TTC549 (cell line): ENCODE measurements around the gene FAM89B.

Source experiments
- FAIRE-seq: peaks from 2 replicates; lab custom pipeline; 2012; peaks lifted over from hg19 to GRCh38; lab: Jason Lieb, UNC

Gene FAM89B

DNA sequence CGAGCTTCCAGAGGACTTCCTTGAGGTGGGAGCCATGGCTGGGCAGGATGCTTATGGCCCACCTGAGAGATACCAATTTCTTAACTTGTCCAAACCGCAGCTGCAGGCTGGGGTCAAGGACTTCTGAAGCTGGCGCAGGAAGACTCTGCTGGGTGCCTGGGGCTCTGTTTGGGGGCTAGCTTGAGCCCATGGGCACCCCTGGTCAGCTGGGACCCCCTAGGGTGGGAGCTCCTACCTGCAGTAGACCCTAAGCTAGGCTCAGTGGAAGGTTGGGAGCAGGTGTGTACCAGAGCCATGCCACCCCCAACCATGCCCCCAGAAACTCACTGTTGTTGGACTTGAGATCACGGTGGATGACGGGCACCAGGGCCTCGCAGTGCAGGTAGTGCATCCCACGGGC, 40.4 kb downstream of the FAM89B start:
- FAIRE-seq = no peak

GRCh38 chr11:65613091-65613928, 41.0 kb downstream of the FAM89B start:
- FAIRE-seq = no peak

DNA sequence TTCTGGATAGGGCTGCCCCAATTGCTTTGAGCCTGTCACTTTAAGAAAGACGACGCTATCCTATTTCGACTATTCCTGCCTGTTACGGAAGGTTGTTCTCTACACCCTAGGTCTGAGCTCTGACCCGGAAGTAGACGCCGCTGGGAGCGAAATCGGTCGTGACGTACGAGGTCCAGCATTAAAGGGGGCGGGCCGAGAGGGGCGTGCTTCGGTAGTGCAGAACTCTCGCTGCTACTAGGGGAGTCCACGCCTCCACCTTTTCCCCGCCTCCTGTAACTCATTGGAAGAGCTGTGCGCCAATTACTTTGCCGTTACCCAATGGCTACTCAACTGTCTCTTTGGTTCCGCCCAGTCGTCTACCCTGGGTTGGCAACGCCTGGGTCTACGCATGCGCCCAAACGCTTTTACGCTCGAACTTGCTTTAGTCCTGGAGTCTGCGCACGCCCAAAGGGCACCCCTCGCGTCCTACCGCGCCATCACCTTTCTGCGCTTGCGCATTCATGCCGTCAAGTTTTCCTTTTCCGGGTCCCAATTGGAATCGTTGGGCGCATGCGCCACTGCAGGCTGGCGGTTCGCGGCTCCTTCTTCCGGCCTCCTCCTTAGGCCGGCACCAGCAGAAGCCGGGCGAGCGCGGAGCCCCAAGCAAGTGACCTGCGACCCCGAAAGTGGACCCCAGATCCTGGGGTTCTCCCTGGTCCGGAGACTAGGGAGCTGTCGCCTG, 43.1 kb downstream of the FAM89B start, which contains the start of gene PCNX3:
Gene PCNX3, plus strand, starts transcription at position 548 of the 721 bp plus-strand sequence. CDS start 536 bp downstream, outside the sequence.
- peak; percentile 98 for FAIRE-seq

DNA sequence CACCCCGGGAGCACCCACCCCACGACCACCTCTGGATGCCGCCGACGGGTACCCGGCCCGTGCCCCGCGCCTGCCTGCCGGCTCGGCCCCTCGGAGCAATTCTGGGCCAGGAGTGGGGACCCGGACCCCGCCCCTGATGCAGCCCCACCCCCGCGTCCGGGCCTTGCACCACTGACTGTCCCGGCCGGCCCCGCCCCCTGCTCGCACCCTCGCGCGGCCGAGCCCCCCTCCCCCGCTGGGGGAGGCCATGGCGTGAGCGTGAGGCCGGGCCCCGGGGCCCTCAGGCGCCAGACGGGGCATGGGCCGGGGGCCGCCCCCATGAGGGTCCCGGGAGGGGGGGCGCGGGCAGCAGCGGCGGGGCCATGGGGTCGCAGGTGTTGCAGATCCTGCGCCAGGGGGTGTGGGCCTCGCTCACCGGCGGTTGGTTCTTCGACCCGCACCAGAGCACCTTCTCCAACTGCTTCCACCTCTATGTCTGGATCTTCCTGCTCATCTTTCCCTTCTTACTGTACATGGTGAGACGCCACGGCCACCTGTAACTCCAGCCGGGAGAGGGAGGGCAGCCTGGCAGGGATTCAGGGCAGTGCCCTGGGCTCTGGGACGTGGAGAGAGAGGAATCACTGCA, 43.7 kb downstream of the FAM89B start:
- FAIRE-seq = no peak

- FAIRE-seq = no peak
Observed at GRCh38 chr11:65616575-65617001, 44.2 kb downstream of the FAM89B start.

- no peak for FAIRE-seq
Observed at GRCh38 chr11:65617136-65617850, 45.0 kb downstream of the FAM89B start.

GRCh38 chr11:65617990-65618751, 45.8 kb downstream of the FAM89B start:
- FAIRE-seq = no peak

GRCh38 chr11:65618763-65619162, 46.4 kb downstream of the FAM89B start:
- no peak for FAIRE-seq

GRCh38 chr11:65619281-65619928, 47.1 kb downstream of the FAM89B start:
- FAIRE-seq = no peak

- no peak for FAIRE-seq
Observed at GRCh38 chr11:65620666-65621065, 48.3 kb downstream of the FAM89B start.

- FAIRE-seq = no peak
Observed at GRCh38 chr11:65621460-65621859, 49.1 kb downstream of the FAM89B start.

GRCh38 chr11:65622011-65622410, 49.7 kb downstream of the FAM89B start:
- FAIRE-seq = no peak

- FAIRE-seq = no peak
Observed at GRCh38 chr11:65623177-65623576, 50.8 kb downstream of the FAM89B start.
